Activated CD8-positive, alpha-beta memory T cell treated with anti-CD3 and anti-CD28 coated beads, Interleukin-2, amount 50 U/mL, for 24 hours (primary cell): ENCODE measurements around the gene STPG2.

Experiments
- DNase-seq: peaks from one replicate; pipeline ENCODE4 v3.0.0-alpha.2; 2020; ENCODE audit errors: extremely low read depth

Gene STPG2

GRCh38 chr4:98143001-98143899, at the start of gene STPG2:
STPG2 (minus strand) TSS chr4:98143476.
- DNase-seq = peak; percentile 76

GRCh38 chr4:98185279-98185678, 42.0 kb upstream of the STPG2 start:
- no peak for DNase-seq

- DNase-seq = no peak
Observed at GRCh38 chr4:98181809-98182208, 38.5 kb upstream of the STPG2 start.

- DNase-seq = no peak
Observed at GRCh38 chr4:98179951-98180350, 36.7 kb upstream of the STPG2 start.

GRCh38 chr4:98176531-98176930, 33.3 kb upstream of the STPG2 start:
- DNase-seq = no peak

GRCh38 chr4:98170035-98170434, 26.8 kb upstream of the STPG2 start:
- no peak for DNase-seq

GRCh38 chr4:98166731-98167041, 23.4 kb upstream of the STPG2 start:
- DNase-seq = no peak

GRCh38 chr4:98166025-98166730, 22.9 kb upstream of the STPG2 start:
- no peak for DNase-seq

GRCh38 chr4:98162696-98163095, 19.4 kb upstream of the STPG2 start:
- DNase-seq = no peak

- no peak for DNase-seq
Observed at GRCh38 chr4:98151145-98151924, 8.1 kb upstream of the STPG2 start.

- DNase-seq = no peak
Observed at GRCh38 chr4:98150092-98150761, 7.0 kb upstream of the STPG2 start.

- no peak for DNase-seq
Observed at GRCh38 chr4:98148856-98149255, 5.6 kb upstream of the STPG2 start.

GRCh38 chr4:98126141-98126540, 17.1 kb downstream of the STPG2 start:
- no peak for DNase-seq

- no peak for DNase-seq
Observed at GRCh38 chr4:98125585-98125984, 17.7 kb downstream of the STPG2 start.

- DNase-seq = no peak
Observed at GRCh38 chr4:98117363-98117762, 25.9 kb downstream of the STPG2 start.

- no peak for DNase-seq
Observed at GRCh38 chr4:98113012-98113411, 30.3 kb downstream of the STPG2 start.

- no peak for DNase-seq
Observed at GRCh38 chr4:98110929-98111328, 32.3 kb downstream of the STPG2 start.

- DNase-seq = no peak
Observed at GRCh38 chr4:98110214-98110613, 33.1 kb downstream of the STPG2 start.

GRCh38 chr4:98102660-98103059, 40.6 kb downstream of the STPG2 start:
- no peak for DNase-seq

- DNase-seq = no peak
Observed at GRCh38 chr4:98101988-98102387, 41.3 kb downstream of the STPG2 start.

- DNase-seq = no peak
Observed at GRCh38 chr4:98098764-98099163, 44.5 kb downstream of the STPG2 start.

- DNase-seq = no peak
Observed at GRCh38 chr4:98094118-98094517, 49.2 kb downstream of the STPG2 start.
